ENCODE results near the gene GAB3.
"Not testable (repeated sequence)": the region's sequence is repeated elsewhere in the genome, so short reads cannot be mapped to it uniquely, and the experiment has no call there.

GAB3 gene

DNA sequence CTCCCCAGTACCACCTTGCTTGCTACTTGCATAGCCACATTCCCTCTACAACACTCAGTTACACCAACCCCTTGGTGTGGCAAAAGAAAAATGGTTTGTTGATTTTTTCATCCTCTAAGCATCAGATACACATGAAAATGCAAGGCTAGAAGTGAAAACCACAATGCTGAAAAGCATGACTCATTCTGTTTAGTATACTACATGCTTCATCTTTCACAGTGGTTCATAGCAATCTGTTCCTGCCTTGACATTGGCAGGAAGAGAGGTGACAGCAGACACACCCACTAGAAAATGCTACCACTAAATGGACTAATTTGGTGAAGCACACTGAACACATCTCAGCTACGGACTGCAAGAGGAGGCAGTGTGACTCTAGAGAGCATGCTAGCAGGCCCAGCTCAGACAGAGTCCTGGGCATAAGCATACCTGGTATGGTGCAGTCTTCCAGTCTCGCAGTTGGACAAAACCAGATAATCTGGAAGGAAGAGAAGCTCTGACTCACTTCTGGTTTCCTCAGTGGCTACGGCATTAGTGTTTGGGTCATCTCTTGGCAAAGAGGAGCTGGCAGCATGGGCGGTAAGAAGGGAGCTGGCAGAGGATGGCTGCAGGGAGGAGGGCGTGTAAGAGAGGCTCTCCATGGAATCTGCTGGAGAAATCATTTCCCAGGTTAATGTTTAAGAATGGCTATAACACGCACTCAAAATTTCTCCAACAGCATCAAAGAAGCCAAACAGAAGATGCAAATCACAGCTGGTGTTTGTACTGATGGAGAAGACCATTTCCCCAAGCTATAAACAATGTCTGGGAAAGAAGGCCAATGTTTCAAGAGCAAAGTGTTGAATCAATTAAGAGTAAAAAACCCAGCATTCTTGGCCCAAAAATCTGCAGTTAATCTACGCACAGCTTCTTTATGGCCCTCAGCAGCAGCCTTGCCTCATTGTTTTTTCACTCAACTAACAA is 37.8 kb downstream of the GAB3 start:
- Histone ChIP-seq H3K27me3 (ENCODE audit: control insufficient read depth, insufficient read depth, low read length) (no peaks in the 10 kb centered on the region), H3K4me3 (ENCODE audit: low read depth, low read length) (no peak overlapping the region), H3K9ac (ENCODE audit: low read depth, low read length) (no peak overlapping the region), H3K4me1 (ENCODE audit: control insufficient read depth, insufficient read depth, low read length) (no peaks in the 10 kb centered on the region), H3K36me3 (ENCODE audit: control insufficient read depth, insufficient read depth, low read length) (no peaks in the 10 kb centered on the region), H3K9me3 (ENCODE audit: control insufficient read depth, insufficient read depth, low read length) (no peaks in the 10 kb centered on the region)

DNA sequence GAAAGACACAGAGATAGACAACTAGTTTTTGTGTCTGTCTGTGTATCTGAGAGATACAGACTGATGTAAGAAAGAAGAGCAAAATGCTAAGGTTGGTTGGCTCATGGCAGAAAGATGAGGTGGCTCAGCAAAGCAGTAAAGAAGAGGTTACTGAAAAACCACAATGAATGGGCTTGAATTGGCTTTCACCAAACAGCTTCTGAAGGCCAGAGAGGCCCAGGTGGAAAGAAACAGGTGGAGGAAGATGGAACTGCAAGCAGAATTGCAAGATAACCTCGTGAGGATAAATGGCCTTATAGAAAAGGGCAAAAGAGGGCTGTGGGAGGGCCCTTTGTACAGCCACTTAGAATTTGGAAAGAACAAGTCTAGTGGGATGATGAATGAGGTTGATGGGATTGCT is 39.6 kb downstream of the GAB3 start:
- H3K9ac ChIP-seq (ENCODE audit: low read depth, low read length) = no peak overlapping the region
- no peaks in the 10 kb centered on the region for H3K9me3 ChIP-seq (ENCODE audit: control insufficient read depth, insufficient read depth, low read length)
- H3K27me3 ChIP-seq (ENCODE audit: control insufficient read depth, insufficient read depth, low read length) = no peaks in the 10 kb centered on the region
- H3K4me1 ChIP-seq (ENCODE audit: control insufficient read depth, insufficient read depth, low read length) = no peaks in the 10 kb centered on the region
- H3K36me3 ChIP-seq (ENCODE audit: control insufficient read depth, insufficient read depth, low read length) = no peaks in the 10 kb centered on the region
- H3K4me3 ChIP-seq (ENCODE audit: low read depth, low read length) = no peak overlapping the region

DNA sequence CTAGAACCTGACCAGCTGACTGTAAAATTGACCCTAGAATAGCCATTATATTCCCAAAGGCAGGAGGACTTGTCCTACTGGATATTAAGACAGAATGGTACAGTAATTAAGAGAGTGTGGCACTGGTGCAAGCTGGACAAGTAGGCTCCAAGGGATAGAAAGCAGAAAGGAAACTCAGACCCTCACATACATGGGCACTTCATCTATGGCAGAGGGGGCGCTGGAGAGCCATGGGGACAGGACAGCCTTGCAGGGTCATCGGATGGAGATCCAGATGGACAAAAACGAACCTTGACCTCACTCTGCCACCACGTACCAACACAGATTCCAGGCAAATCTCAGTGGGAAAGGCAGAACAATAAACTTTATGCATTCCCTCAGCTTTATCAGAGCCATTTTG is 40.6 kb downstream of the GAB3 start:
- Histone ChIP-seq H3K9me3 (ENCODE audit: control insufficient read depth, insufficient read depth, low read length) (no peaks in the 10 kb centered on the region), H3K4me1 (ENCODE audit: control insufficient read depth, insufficient read depth, low read length) (no peaks in the 10 kb centered on the region), H3K27me3 (ENCODE audit: control insufficient read depth, insufficient read depth, low read length) (no peaks in the 10 kb centered on the region), H3K36me3 (ENCODE audit: control insufficient read depth, insufficient read depth, low read length) (no peaks in the 10 kb centered on the region), H3K9ac (ENCODE audit: low read depth, low read length) (no peak overlapping the region), H3K4me3 (ENCODE audit: low read depth, low read length) (no peak overlapping the region)

DNA sequence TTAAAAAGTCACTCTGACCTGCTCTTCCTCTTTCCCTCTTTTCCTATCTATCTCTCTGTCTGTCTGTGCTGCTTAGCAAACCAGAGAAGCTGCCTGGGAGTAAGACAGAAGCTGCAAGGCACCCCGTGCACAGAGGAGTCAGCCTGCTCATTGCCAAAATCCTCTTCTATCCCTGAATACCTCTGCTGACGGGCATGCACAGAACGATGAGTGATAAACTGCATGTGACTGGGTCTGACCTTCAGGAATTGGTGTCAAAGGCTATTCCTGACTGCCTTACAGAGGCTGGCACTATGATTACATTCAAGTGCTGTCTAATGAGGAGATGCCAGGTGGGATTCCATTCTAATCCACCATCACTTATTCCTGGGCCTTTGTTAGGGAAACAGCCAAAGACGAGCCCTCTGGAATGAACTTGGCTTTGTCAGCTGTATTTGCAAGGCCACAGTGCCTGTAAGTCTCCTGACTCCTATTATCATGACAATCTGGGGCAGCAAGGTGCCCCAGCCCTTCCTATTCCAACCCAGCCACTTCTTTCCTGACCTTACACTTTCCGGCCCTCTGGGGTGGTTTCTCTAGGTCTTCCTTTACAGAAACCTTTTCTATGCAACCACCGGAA is 52.1 kb downstream of the GAB3 start:
- Histone ChIP-seq H3K4me1 (ENCODE audit: control insufficient read depth, insufficient read depth, low read length) (peaks cover 6% of the 10 kb centered on the region), H3K9me3 (ENCODE audit: control insufficient read depth, insufficient read depth, low read length) (no peaks in the 10 kb centered on the region), H3K4me3 (ENCODE audit: low read depth, low read length) (no peak overlapping the region), H3K9ac (ENCODE audit: low read depth, low read length) (no peak overlapping the region), H3K36me3 (ENCODE audit: control insufficient read depth, insufficient read depth, low read length) (no peaks in the 10 kb centered on the region), H3K27me3 (ENCODE audit: control insufficient read depth, insufficient read depth, low read length) (no peaks in the 10 kb centered on the region)

DNA sequence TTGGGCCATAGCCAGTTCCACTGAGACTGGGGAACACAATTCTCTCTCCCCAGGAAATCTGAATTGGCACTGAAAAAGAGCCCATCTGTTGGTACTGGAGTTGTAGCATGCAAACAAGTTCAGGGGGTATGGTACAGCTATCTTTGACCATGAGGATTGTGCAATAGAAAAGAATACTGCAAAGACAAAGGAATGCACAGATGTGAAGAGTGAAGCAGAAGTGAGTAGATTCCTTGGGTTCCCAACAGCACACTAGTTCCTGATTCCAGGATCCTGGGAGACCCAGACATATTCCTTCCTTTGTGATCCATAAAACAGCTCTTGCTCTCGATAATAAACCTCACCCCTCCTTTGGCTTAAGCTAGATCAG is 54.2 kb downstream of the GAB3 start:
- Histone ChIP-seq H3K4me1 (ENCODE audit: control insufficient read depth, insufficient read depth, low read length) (peaks cover 6% of the 10 kb centered on the region), H3K27me3 (ENCODE audit: control insufficient read depth, insufficient read depth, low read length) (no peaks in the 10 kb centered on the region), H3K9me3 (ENCODE audit: control insufficient read depth, insufficient read depth, low read length) (no peaks in the 10 kb centered on the region), H3K9ac (ENCODE audit: low read depth, low read length) (no peak overlapping the region), H3K36me3 (ENCODE audit: control insufficient read depth, insufficient read depth, low read length) (no peaks in the 10 kb centered on the region), H3K4me3 (ENCODE audit: low read depth, low read length) (no peak overlapping the region)

DNA sequence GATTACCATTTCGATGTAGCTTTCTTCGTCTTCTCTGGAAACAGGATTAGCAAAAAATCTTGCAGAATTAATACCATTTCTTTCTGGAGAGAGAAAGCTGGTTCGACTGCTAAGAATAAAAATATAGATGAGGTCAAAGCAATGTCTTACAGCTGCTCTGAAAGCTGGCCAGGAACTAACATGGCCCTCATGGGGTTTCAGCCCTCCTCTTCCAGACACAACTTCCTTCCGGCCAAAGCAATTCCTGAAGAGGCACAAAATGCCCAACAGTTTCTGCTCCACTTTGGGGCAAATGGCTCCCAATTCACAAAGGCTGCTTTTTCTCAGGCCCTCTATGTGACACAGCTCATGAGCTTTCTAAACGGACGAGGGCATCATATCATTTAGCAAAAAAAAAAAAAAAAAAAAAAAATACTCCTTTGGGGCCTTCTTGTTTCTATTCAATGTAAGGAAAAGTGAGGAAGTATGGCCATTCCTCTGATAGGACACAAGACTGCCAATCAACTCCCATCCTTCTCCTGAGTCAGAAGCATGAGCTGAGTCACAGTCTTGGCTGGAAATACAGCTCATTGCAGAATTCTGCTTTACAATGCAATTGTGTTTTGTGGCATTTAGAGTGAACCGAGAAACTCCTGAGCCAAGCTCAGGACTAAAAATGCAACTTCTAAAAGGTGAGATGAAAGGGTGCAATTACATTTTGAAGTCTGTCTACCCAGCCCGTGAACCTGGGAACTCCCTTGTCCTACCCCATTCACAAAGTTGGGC is 54.8 kb downstream of the GAB3 start:
- Histone ChIP-seq H3K9ac (ENCODE audit: low read depth, low read length) (no peak overlapping the region), H3K4me1 (ENCODE audit: control insufficient read depth, insufficient read depth, low read length) (peaks cover 6% of the 10 kb centered on the region), H3K36me3 (ENCODE audit: control insufficient read depth, insufficient read depth, low read length) (no peaks in the 10 kb centered on the region), H3K9me3 (ENCODE audit: control insufficient read depth, insufficient read depth, low read length) (no peaks in the 10 kb centered on the region), H3K4me3 (ENCODE audit: low read depth, low read length) (no peak overlapping the region), H3K27me3 (ENCODE audit: control insufficient read depth, insufficient read depth, low read length) (no peaks in the 10 kb centered on the region)

DNA sequence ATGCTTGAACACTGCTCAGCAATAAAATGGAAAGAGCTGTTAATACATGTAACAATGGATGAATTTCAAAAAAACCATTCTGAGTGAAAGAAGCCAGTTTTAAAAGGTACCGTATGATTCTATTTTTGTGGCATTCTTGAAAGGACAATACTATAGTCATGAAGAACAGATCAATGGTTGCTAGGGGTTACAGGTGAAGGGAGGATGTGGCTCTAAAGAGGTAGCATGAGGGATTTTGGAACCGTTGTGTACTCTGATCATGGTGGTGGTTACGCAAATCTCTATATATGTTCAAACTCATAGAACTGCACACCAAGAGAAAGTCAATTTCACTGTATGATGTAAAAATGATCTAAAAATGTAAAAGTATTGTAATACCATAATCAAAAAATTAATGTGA is 57.5 kb downstream of the GAB3 start:
- H3K36me3 ChIP-seq (ENCODE audit: control insufficient read depth, insufficient read depth, low read length) = no peaks in the 10 kb centered on the region
- H3K4me1 ChIP-seq (ENCODE audit: control insufficient read depth, insufficient read depth, low read length) = peaks cover 1% of the 10 kb centered on the region
- no peak overlapping the region for H3K4me3 ChIP-seq (ENCODE audit: low read depth, low read length)
- no peak overlapping the region for H3K9ac ChIP-seq (ENCODE audit: low read depth, low read length)
- no peaks in the 10 kb centered on the region for H3K27me3 ChIP-seq (ENCODE audit: control insufficient read depth, insufficient read depth, low read length)
- H3K9me3 ChIP-seq (ENCODE audit: control insufficient read depth, insufficient read depth, low read length) = no peaks in the 10 kb centered on the region

DNA sequence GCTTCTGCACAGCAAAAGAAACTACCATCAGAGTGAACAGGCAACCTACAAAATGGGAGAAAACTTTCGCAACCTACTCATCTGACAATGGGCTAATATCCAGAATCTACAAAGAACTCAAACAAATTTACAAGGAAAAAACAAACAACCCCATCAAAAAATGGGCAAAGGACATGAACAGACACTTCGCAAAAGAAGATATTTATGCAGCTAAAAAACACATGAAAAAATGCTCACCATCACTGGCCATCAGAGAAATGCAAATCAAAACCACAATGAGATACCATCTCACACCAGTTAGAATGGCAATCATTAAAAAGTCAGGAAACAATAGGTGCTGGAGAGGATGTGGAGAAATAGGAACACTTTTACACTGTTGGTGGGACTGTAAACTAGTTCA is 60.4 kb downstream of the GAB3 start:
- not testable (repeated sequence) for H3K4me1 ChIP-seq (ENCODE audit: control insufficient read depth, insufficient read depth, low read length); H3K36me3 ChIP-seq (ENCODE audit: control insufficient read depth, insufficient read depth, low read length); H3K9me3 ChIP-seq (ENCODE audit: control insufficient read depth, insufficient read depth, low read length); H3K27me3 ChIP-seq (ENCODE audit: control insufficient read depth, insufficient read depth, low read length); H3K4me3 ChIP-seq (ENCODE audit: low read depth, low read length); H3K9ac ChIP-seq (ENCODE audit: low read depth, low read length)

DNA sequence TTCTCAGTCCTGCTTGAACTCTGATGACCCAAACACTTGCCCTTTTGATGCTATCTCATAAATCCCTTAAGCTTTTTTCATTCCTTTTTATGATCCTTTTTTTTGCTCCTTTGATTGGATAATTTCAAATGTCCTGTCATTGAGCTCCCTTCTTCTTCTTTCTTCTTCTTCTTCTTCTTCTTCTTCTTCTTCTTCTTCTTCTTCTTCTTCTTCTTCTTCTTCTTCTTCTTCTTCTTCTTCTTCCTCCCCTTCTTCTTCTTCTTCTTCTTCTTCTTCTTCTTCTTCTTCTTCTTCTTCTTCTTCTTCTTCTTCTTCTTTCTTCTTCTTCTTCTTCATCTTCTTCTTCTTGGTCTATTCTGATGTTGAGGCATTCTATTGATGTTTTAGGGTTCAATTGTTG is 78.8 kb downstream of the GAB3 start:
- H3K4me3 ChIP-seq (ENCODE audit: low read depth, low read length); H3K9me3 ChIP-seq (ENCODE audit: control insufficient read depth, insufficient read depth, low read length); H3K4me1 ChIP-seq (ENCODE audit: control insufficient read depth, insufficient read depth, low read length); H3K27me3 ChIP-seq (ENCODE audit: control insufficient read depth, insufficient read depth, low read length); H3K36me3 ChIP-seq (ENCODE audit: control insufficient read depth, insufficient read depth, low read length); H3K9ac ChIP-seq (ENCODE audit: low read depth, low read length): not testable (repeated sequence)

DNA sequence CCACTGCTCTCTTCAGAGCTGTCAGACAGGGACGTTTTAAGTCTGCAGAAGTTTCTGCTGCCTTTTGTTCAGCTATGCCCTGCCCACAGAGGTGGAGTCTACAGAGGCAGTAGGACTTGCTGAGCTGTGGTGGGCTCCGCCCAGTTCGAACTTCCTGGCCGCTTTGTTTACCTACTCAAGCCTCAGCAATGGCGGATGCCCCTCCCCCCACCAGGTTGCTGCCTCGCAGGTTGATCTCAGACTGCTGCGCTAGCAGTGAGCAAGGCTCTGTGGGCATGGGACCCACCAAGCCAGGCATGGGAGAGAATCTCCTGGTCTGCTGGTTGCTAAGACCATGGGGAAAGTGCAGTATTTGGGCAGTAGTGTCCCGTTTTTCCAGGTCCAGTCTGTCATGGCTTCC is 80.0 kb downstream of the GAB3 start:
- H3K9ac ChIP-seq (ENCODE audit: low read depth, low read length); H3K36me3 ChIP-seq (ENCODE audit: control insufficient read depth, insufficient read depth, low read length); H3K9me3 ChIP-seq (ENCODE audit: control insufficient read depth, insufficient read depth, low read length); H3K4me1 ChIP-seq (ENCODE audit: control insufficient read depth, insufficient read depth, low read length); H3K27me3 ChIP-seq (ENCODE audit: control insufficient read depth, insufficient read depth, low read length); H3K4me3 ChIP-seq (ENCODE audit: low read depth, low read length): not testable (repeated sequence)

DNA sequence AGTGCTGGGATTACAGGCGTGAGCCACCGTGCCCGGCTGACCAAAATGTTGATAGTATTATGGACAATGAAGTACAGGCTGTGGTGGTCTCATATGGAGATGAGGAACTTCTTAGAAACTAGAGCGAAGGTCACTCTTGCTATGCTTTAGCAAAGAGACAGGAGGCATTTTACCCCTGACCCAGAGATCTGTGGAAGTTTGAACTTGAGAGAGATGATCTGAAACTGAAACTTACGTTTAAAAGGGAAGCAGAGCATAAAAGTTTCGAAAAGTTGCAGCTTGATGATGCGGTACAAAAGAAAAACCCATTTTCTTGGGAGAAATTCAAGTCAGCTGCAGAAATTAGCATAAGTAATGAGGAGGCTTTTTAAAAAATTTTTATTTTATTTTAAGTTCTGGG is 89.0 kb downstream of the GAB3 start:
- Histone ChIP-seq H3K27me3 (ENCODE audit: control insufficient read depth, insufficient read depth, low read length) (no peaks in the 10 kb centered on the region), H3K4me1 (ENCODE audit: control insufficient read depth, insufficient read depth, low read length) (no peaks in the 10 kb centered on the region), H3K9ac (ENCODE audit: low read depth, low read length) (no peak overlapping the region), H3K9me3 (ENCODE audit: control insufficient read depth, insufficient read depth, low read length) (no peaks in the 10 kb centered on the region), H3K4me3 (ENCODE audit: low read depth, low read length) (no peak overlapping the region), H3K36me3 (ENCODE audit: control insufficient read depth, insufficient read depth, low read length) (no peaks in the 10 kb centered on the region)

DNA sequence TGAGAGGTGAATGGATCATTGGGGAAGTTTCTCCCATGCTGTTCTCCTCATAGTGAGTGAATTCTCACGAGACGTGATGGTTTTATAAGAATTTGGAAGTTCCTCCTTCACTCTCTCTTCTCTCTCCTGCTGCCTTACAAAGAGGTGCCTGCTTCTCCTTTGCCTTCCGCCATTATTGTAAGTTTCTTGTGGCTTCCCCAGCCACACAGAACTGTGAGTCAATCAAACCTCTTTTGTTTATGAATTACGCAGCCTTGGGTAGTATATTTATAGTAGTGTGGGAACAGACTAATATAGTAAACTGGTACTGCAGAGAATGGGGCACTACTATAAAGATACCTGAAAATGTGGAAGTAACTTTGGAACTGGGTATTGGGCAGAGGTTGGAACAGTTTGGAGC is 89.7 kb downstream of the GAB3 start:
- Histone ChIP-seq H3K9ac (ENCODE audit: low read depth, low read length) (no peak overlapping the region), H3K4me1 (ENCODE audit: control insufficient read depth, insufficient read depth, low read length) (no peaks in the 10 kb centered on the region), H3K9me3 (ENCODE audit: control insufficient read depth, insufficient read depth, low read length) (no peaks in the 10 kb centered on the region), H3K4me3 (ENCODE audit: low read depth, low read length) (no peak overlapping the region), H3K27me3 (ENCODE audit: control insufficient read depth, insufficient read depth, low read length) (no peaks in the 10 kb centered on the region), H3K36me3 (ENCODE audit: control insufficient read depth, insufficient read depth, low read length) (no peaks in the 10 kb centered on the region)

All from iPS-15b (cell line).